Measurements from ENCODE around the gene ANG.

Gene ANG

DNA sequence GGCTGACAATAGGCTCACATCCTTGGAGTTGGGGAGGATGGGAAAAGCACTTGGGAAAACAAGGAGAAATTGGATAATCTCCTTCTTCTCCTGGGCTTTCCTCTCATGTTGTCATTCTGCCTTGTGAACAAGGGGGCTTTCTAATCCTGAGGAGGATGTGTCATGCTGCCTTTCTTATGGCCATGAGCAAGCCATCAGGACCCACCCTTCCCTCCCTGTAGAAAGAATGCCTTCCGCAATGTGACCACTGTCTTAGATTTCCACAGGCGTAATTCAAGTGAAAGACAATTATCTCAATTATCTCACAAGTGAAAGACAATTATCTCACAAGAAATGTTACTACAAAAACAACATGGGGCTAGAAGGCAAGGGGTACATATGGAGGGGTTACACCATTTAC, 44.0 kb upstream of the ANG start:
- no peak overlapping the region for H2AK5ac ChIP-seq (ENCODE audit: low read length, severe bottlenecking)
- no peak overlapping the region for H3K9ac ChIP-seq (ENCODE audit: low read length)
- H3K23ac ChIP-seq (ENCODE audit: low read length in 2 of 2) = no peak overlapping the region
- no peak for DNase-seq
- H2BK120ac ChIP-seq (ENCODE audit: low read depth, low read length) = no peak overlapping the region
- H3K4me1 ChIP-seq (ENCODE audit: control insufficient read depth, insufficient read depth, low read depth, low read length) = no peaks in the 10 kb centered on the region
- no peak overlapping the region for H4K8ac ChIP-seq (ENCODE audit: low read length)
- H3K9me3 ChIP-seq (ENCODE audit: control insufficient read depth, low read length) = no peaks in the 10 kb centered on the region
- H2BK15ac ChIP-seq (ENCODE audit: low read depth, poor library complexity, severe bottlenecking) = no peak overlapping the region
- no peak overlapping the region for H4K91ac ChIP-seq (ENCODE audit: low read length)
- no peaks in the 10 kb centered on the region for H3K36me3 ChIP-seq (ENCODE audit: control insufficient read depth in 1 of 2, insufficient read depth in 2 of 2, low read depth in 1 of 2, low read length in 2 of 2)
- H3K27ac ChIP-seq (ENCODE audit: low read length, poor library complexity, severe bottlenecking) = no peak overlapping the region
- no peak overlapping the region for H2BK12ac ChIP-seq (ENCODE audit: low read length in 2 of 2)
- no peak overlapping the region for H2AFZ ChIP-seq (ENCODE audit: low read depth, low read length)
- H3K4me3 ChIP-seq (ENCODE audit: insufficient read depth in 1 of 2, low read depth in 1 of 2, low read length in 2 of 2) = no peak overlapping the region
- no peak overlapping the region for H3K14ac ChIP-seq (ENCODE audit: low read length in 2 of 2)
- H3K79me1 ChIP-seq (replicated peaks; ENCODE audit: low read length, poor library complexity, severe bottlenecking) = no peaks in the 10 kb centered on the region
- no peak overlapping the region for H2BK5ac ChIP-seq (ENCODE audit: low read depth, low read length, poor library complexity, severe bottlenecking)
- no peak overlapping the region for H3K4ac ChIP-seq (ENCODE audit: low read depth in 1 of 2, low read length in 2 of 2)
- WGBS = no CpG with 5 or more reads among the region's 2 CpGs
- no peak overlapping the region for H3K18ac ChIP-seq (ENCODE audit: low read depth in 1 of 2, low read length in 2 of 2)
- no peak overlapping the region for H3K4me2 ChIP-seq (ENCODE audit: low read length, poor library complexity, severe bottlenecking)
- H3K27me3 ChIP-seq (ENCODE audit: control insufficient read depth in 1 of 2, insufficient read depth in 1 of 2, low read length in 2 of 2) = peaks cover 22 to 55% of the 10 kb centered on the region in 2 experiments

DNA sequence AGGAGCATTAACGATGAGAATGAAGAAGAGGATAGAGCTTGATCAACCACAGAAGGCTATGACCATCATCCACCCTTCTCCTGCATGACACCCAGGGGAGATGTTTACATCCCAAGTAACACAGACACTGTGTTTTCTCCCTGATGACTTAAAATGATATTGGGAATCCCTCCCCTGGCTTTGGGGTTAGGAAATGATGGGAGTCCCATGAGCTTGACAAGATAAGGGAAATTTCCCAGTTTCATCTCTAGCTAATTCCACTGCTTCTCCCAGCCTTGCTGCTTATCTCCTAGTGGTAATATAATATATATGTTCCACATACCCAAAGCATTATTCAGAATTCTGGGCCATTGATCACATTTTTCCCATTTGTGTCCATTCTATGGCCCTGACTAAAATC, 43.1 kb upstream of the ANG start:
- no peak overlapping the region for H3K4ac ChIP-seq (ENCODE audit: low read depth in 1 of 2, low read length in 2 of 2)
- H2AK5ac ChIP-seq (ENCODE audit: low read length, severe bottlenecking) = no peak overlapping the region
- H2AFZ ChIP-seq (ENCODE audit: low read depth, low read length) = no peak overlapping the region
- H3K4me2 ChIP-seq (ENCODE audit: low read length, poor library complexity, severe bottlenecking) = no peak overlapping the region
- DNase-seq = no peak
- no peak overlapping the region for H3K14ac ChIP-seq (ENCODE audit: low read length in 2 of 2)
- H3K27me3 ChIP-seq (ENCODE audit: control insufficient read depth in 1 of 2, insufficient read depth in 1 of 2, low read length in 2 of 2) = peaks cover 22 to 57% of the 10 kb centered on the region in 2 experiments
- H3K9me3 ChIP-seq (ENCODE audit: control insufficient read depth, low read length) = no peaks in the 10 kb centered on the region
- no peak overlapping the region for H3K4me3 ChIP-seq (ENCODE audit: insufficient read depth in 1 of 2, low read depth in 1 of 2, low read length in 2 of 2)
- no peaks in the 10 kb centered on the region for H3K4me1 ChIP-seq (ENCODE audit: control insufficient read depth, insufficient read depth, low read depth, low read length)
- WGBS = no CpG with 5 or more reads among the region's 1 CpG
- H3K23ac ChIP-seq (ENCODE audit: low read length in 2 of 2) = no peak overlapping the region
- H2BK120ac ChIP-seq (ENCODE audit: low read depth, low read length) = no peak overlapping the region
- no peaks in the 10 kb centered on the region for H3K36me3 ChIP-seq (ENCODE audit: control insufficient read depth in 1 of 2, insufficient read depth in 2 of 2, low read depth in 1 of 2, low read length in 2 of 2)
- H2BK12ac ChIP-seq (ENCODE audit: low read length in 2 of 2) = no peak overlapping the region
- no peak overlapping the region for H3K27ac ChIP-seq (ENCODE audit: low read length, poor library complexity, severe bottlenecking)
- no peak overlapping the region for H4K8ac ChIP-seq (ENCODE audit: low read length)
- no peak overlapping the region for H2BK15ac ChIP-seq (ENCODE audit: low read depth, poor library complexity, severe bottlenecking)
- H3K18ac ChIP-seq (ENCODE audit: low read depth in 1 of 2, low read length in 2 of 2) = no peak overlapping the region
- H3K79me1 ChIP-seq (replicated peaks; ENCODE audit: low read length, poor library complexity, severe bottlenecking) = no peaks in the 10 kb centered on the region
- no peak overlapping the region for H2BK5ac ChIP-seq (ENCODE audit: low read depth, low read length, poor library complexity, severe bottlenecking)
- no peak overlapping the region for H3K9ac ChIP-seq (ENCODE audit: low read length)
- H4K91ac ChIP-seq (ENCODE audit: low read length) = no peak overlapping the region

DNA sequence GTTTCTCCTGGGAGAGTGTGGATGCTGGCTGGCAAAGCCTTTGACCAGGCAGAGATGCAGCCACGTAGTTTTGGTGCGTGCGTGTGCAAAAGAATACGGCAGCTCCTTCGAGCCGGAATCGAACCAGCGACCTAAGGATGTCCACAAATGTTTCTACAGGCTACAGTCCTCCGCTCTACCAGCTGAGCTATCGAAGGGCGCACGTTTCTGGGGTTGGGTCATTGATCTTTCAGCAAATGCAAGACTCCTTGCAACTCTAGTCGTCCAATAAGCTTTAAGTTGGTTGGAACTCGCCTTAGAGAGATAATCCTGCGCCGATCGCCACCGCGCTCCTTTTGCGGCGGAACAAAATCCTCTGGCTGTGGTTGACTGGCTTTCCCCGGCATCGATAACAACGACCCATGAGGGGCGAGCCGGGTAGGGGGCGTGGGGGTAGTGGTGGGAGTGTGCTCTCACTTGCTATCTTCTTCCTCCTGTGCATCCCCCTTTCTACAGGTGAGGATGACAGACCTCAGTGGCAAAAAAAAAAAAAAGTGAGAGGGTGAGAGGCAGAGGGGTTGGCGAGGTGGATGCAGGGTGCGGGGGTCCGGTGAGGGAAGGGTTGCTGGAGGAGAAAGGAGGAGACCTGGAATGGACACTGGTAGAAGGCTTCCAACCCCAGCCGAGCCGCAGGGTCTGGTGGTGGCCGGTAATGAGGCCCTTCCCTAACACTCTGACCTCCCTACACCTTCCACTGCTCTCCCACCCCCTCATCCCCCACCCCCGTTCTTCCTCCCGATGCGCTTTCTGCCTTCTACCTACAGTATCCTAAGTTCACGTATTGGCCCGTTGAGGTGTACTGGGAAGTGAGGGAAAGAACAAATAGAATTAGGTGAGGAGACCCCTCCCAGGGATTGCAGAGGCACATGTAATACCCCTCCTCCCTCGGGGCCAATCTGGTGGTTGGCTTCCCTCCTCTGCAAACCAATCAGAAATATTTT, 35.3 kb upstream of the ANG start:
- Histone ChIP-seq H2AK5ac (ENCODE audit: low read length, severe bottlenecking) (no peak overlapping the region), H3K23ac (ENCODE audit: low read length in 2 of 2) (no peak overlapping the region), H3K4me3 (ENCODE audit: insufficient read depth in 1 of 2, low read depth in 1 of 2, low read length in 2 of 2) (peak overlapping the region in 1 of 2 experiments; percentile 46), H3K9me3 (ENCODE audit: control insufficient read depth, low read length) (no peaks in the 10 kb centered on the region), H2BK5ac (ENCODE audit: low read depth, low read length, poor library complexity, severe bottlenecking) (no peak overlapping the region), H3K14ac (ENCODE audit: low read length in 2 of 2) (no peak overlapping the region), H3K27me3 (ENCODE audit: control insufficient read depth in 1 of 2, insufficient read depth in 1 of 2, low read length in 2 of 2) (peaks cover 52 to 66% of the 10 kb centered on the region in 2 experiments), H3K79me1 (replicated peaks; ENCODE audit: low read length, poor library complexity, severe bottlenecking) (no peaks in the 10 kb centered on the region), H3K4ac (ENCODE audit: low read depth in 1 of 2, low read length in 2 of 2) (no peak overlapping the region), H2BK120ac (ENCODE audit: low read depth, low read length) (peak overlapping the region; percentile 34), H2BK15ac (ENCODE audit: low read depth, poor library complexity, severe bottlenecking) (no peak overlapping the region), H3K27ac (ENCODE audit: low read length, poor library complexity, severe bottlenecking) (no peak overlapping the region), H3K36me3 (ENCODE audit: control insufficient read depth in 1 of 2, insufficient read depth in 2 of 2, low read depth in 1 of 2, low read length in 2 of 2) (no peaks in the 10 kb centered on the region), H3K9ac (ENCODE audit: low read length) (no peak overlapping the region), H3K18ac (ENCODE audit: low read depth in 1 of 2, low read length in 2 of 2) (no peak overlapping the region), H3K4me2 (ENCODE audit: low read length, poor library complexity, severe bottlenecking) (no peak overlapping the region), H2BK12ac (ENCODE audit: low read length in 2 of 2) (no peak overlapping the region), H2AFZ (ENCODE audit: low read depth, low read length) (no peak overlapping the region), H3K4me1 (ENCODE audit: control insufficient read depth, insufficient read depth, low read depth, low read length) (no peaks in the 10 kb centered on the region), H4K8ac (ENCODE audit: low read length) (no peak overlapping the region), H4K91ac (ENCODE audit: low read length) (no peak overlapping the region)
- DNase-seq = peak; percentile 23
- WGBS = 2% methylated on average over 28 of the region's 39 CpGs

DNA sequence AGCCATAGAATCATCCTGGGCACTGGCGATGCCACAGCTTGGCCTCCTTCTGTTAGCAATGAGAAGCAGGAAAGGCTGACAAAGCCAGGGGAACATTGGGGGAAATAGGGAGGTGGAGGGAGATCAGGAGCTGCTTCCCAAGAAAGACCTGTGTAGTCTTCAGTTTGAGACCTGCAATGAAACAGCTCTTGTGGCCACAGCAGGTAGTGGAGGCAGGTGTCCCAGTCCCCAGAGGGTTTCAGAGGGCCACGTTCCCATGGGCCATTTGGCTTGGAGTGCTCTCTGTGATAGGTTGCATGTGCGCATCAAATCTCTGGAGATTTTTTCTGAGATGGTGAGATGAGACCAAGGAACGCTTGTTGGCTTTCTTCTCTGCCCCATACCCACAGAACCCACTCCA, 32.7 kb upstream of the ANG start:
- H3K4me1 ChIP-seq (ENCODE audit: control insufficient read depth, insufficient read depth, low read depth, low read length) = no peaks in the 10 kb centered on the region
- no peak overlapping the region for H4K91ac ChIP-seq (ENCODE audit: low read length)
- no peak overlapping the region for H2AFZ ChIP-seq (ENCODE audit: low read depth, low read length)
- no peak overlapping the region for H2BK120ac ChIP-seq (ENCODE audit: low read depth, low read length)
- H2BK12ac ChIP-seq (ENCODE audit: low read length in 2 of 2) = no peak overlapping the region
- WGBS = 83% methylated on average over 2 of the region's 4 CpGs
- H3K27ac ChIP-seq (ENCODE audit: low read length, poor library complexity, severe bottlenecking) = no peak overlapping the region
- no peak overlapping the region for H3K4ac ChIP-seq (ENCODE audit: low read depth in 1 of 2, low read length in 2 of 2)
- H4K8ac ChIP-seq (ENCODE audit: low read length) = no peak overlapping the region
- no peak overlapping the region for H2BK5ac ChIP-seq (ENCODE audit: low read depth, low read length, poor library complexity, severe bottlenecking)
- no peak overlapping the region for H3K4me2 ChIP-seq (ENCODE audit: low read length, poor library complexity, severe bottlenecking)
- no peak for DNase-seq
- peaks cover 75 to 82% of the 10 kb centered on the region in 2 experiments for H3K27me3 ChIP-seq (ENCODE audit: control insufficient read depth in 1 of 2, insufficient read depth in 1 of 2, low read length in 2 of 2)
- no peaks in the 10 kb centered on the region for H3K79me1 ChIP-seq (replicated peaks; ENCODE audit: low read length, poor library complexity, severe bottlenecking)
- H3K23ac ChIP-seq (ENCODE audit: low read length in 2 of 2) = no peak overlapping the region
- no peak overlapping the region for H3K18ac ChIP-seq (ENCODE audit: low read depth in 1 of 2, low read length in 2 of 2)
- H3K9me3 ChIP-seq (ENCODE audit: control insufficient read depth, low read length) = no peaks in the 10 kb centered on the region
- H3K9ac ChIP-seq (ENCODE audit: low read length) = no peak overlapping the region
- no peak overlapping the region for H3K14ac ChIP-seq (ENCODE audit: low read length in 2 of 2)
- no peak overlapping the region for H3K4me3 ChIP-seq (ENCODE audit: insufficient read depth in 1 of 2, low read depth in 1 of 2, low read length in 2 of 2)
- no peak overlapping the region for H2BK15ac ChIP-seq (ENCODE audit: low read depth, poor library complexity, severe bottlenecking)
- no peaks in the 10 kb centered on the region for H3K36me3 ChIP-seq (ENCODE audit: control insufficient read depth in 1 of 2, insufficient read depth in 2 of 2, low read depth in 1 of 2, low read length in 2 of 2)
- no peak overlapping the region for H2AK5ac ChIP-seq (ENCODE audit: low read length, severe bottlenecking)
